HepG2 (cell line): Measurements from ENCODE around the gene ACAP2. TPM values are rescaled to one million over a fixed set of nuclear protein-coding genes. Genes with fewer than 3 reads are reported as not detected.

ENCODE experiments used
- AGO1 ChIP-seq: fragments of 200-400 bp; formaldehyde crosslinking; IDR thresholded peaks from 2 replicates; pipeline ENCODE4 v1.6.1; 2017; ENCODE audit warnings: mild to moderate bottlenecking, low read depth, low read length, moderate library complexity; ENCODE audit not compliant: poor library complexity, severe bottlenecking
- ARID2 ChIP-seq: sonication (generic); formaldehyde crosslinking; IDR thresholded peaks from 2 replicates; pipeline ENCODE4 v1.8.1; 2022; ENCODE audit warnings: mild to moderate bottlenecking, missing genetic modification reagents, borderline replicate concordance
- HDAC6 ChIP-seq: fragments of 200-600 bp; sonication (generic); IDR thresholded peaks from 2 replicates; pipeline ENCODE4 v1.7.0; 2017; ENCODE audit warnings: mild to moderate bottlenecking, antibody characterized with exemption, low read length, low read depth
- HNF4G ChIP-seq, 2 experiments: sonication (generic) in 1 of 2; formaldehyde crosslinking in 1 of 2; IDR thresholded peaks; 2 replicates each; pipeline versions ENCODE4 v1.4.0 to v1.6.1; 2011 to 2020; ENCODE audit warnings: borderline replicate concordance in 2 of 2, low read depth in 2 of 2, mild to moderate bottlenecking in 2 of 2, low read length in 1 of 2, missing genetic modification reagents in 1 of 2, moderate library complexity in 1 of 2
- MED1 ChIP-seq: sonication (generic); formaldehyde crosslinking; IDR thresholded peaks from 2 replicates; pipeline ENCODE4 v1.4.0; 2020; ENCODE audit warnings: missing genetic modification reagents
- REXO4 ChIP-seq: sonication (generic); formaldehyde crosslinking; IDR thresholded peaks from 2 replicates; pipeline ENCODE4 v1.8.0; 2022; ENCODE audit warnings: missing genetic modification reagents, mild to moderate bottlenecking, borderline replicate concordance
- SIN3A ChIP-seq: IDR thresholded peaks from 2 replicates; pipeline ENCODE4 v1.6.1; 2011; ENCODE audit warnings: low read depth, mild to moderate bottlenecking, control low read depth, low read length, borderline replicate concordance
- SMAD9 ChIP-seq: sonication (generic); formaldehyde crosslinking; IDR thresholded peaks from 2 replicates; pipeline ENCODE4 v1.5.1; 2020; ENCODE audit warnings: mild to moderate bottlenecking, missing genetic modification reagents
- SOX5 ChIP-seq: IDR thresholded peaks from 2 replicates; pipeline ENCODE4 v1.6.1; 2016; ENCODE audit warnings: borderline replicate concordance
- SRY ChIP-seq: sonication (generic); formaldehyde crosslinking; IDR thresholded peaks from 2 replicates; pipeline ENCODE4 v1.8.0; 2022; ENCODE audit warnings: mild to moderate bottlenecking, missing genetic modification reagents
- YEATS4 ChIP-seq: sonication (generic); formaldehyde crosslinking; IDR thresholded peaks from 2 replicates; pipeline ENCODE4 v1.4.0; 2020; ENCODE audit warnings: missing genetic modification reagents, borderline replicate concordance
- polyA plus RNA-seq, 8 experiments: library from polyadenylated mRNA; depleted of rRNA in 3 of 8; stranded (reverse) in 7 of 8; unstranded in 1 of 8; fragments of >200 nt; fragmentation: Illumina TruSeq in 4 of 8; extraction: Trizol in 4 of 8; gene quantifications; 2 replicates each; pipeline versions ENCODE4 v1.2.1 to v1.2.3, GENCODE V29; 2011 to 2016; ENCODE audit warnings: low read depth in 4 of 8, missing spikeins in 1 of 8, mixed read lengths in 1 of 8; ENCODE audit not compliant: insufficient read depth in 1 of 8
- total RNA-seq, 5 experiments: library from RNA; depleted of rRNA; stranded (reverse); fragments of >200 nt; fragmentation: Illumina TruSeq; extraction: Trizol; gene quantifications; 2 replicates each; pipeline ENCODE4 v1.2.3, GENCODE V29; 2016; ENCODE audit warnings: low read depth in 1 of 5
- TF ChIP-seq, protein P1 (sequence below): sonication (generic); formaldehyde crosslinking; IDR thresholded peaks from 2 replicates; pipeline ENCODE4 v1.5.0; 2020; ENCODE audit warnings: mild to moderate bottlenecking, missing genetic modification reagents, borderline replicate concordance
- TF ChIP-seq, protein P2 (sequence below): IDR thresholded peaks from 2 replicates; pipeline ENCODE4 v1.6.1; 2012; ENCODE audit warnings: inconsistent platforms
- TF ChIP-seq, protein P3 (sequence below), 2 experiments: sonication (generic) in 1 of 2; formaldehyde crosslinking in 1 of 2; IDR thresholded peaks; 2 replicates each; pipeline versions ENCODE4 v1.4.0 to v1.6.1; 2016 to 2020; ENCODE audit warnings: borderline replicate concordance in 1 of 2, low read depth in 1 of 2, mild to moderate bottlenecking in 1 of 2, missing genetic modification reagents in 1 of 2

The ACAP2 gene
- total and polyA plus RNA-seq, 2 of the 13 experiments (the other 11 are each of a cell fraction or from before 2014, with no cell fraction given), result 7.3 to 23.9 TPM

DNA sequence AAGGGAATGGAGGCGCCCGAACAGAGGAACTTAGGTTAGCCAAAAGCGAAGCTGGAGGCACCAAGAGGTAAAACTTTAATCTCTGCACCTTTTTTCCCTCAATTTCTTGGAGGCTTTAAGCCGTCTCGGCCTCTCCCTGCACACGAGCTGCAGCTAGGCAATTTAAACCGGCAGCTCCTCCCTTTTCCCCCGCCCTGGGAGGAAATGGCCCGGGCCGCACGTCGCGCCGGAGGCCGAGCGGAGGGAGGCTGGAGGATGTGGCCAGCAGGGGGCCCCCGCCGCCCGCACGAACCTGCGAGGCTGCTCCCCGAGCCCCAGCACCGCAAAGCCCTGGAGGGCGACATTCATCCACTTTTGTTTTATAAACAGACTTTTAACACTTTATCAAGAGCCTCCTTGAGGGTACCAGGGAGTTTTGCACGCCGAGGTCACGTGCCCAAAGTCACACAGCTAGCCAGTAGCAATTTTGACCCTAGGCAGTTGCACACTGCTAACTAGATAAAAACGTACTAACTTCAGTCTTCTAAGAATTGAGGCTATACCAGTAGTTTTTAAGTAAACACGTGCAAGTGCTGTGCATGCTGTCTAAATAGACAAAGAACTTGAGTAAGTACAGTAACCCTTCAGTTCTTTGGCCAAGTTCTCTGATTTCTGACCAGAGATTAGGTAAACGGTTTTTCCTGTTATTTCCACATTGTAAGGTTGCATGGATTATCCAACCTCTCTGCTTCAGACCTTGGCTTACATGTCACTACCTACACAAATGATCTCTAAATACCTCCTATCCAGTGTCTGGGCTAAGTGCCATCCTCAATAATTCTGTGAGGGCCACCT lies 171.2 kb downstream of the ACAP2 start (continued):
- 0 out of 2 replicates have a peak, but pooled peaks have one; percentile 39 for TF ChIP-seq SMAD9
- no peak for TF ChIP-seq AGO1
- TF ChIP-seq HNF4G (IDR thresholded peaks at IDR 0.05; ENCODE audit: borderline replicate concordance, low read depth, low read length), result no peak
- no peak for TF ChIP-seq HNF4G (CRISPR knock-in tag; IDR thresholded peaks at IDR 0.05; ENCODE audit: borderline replicate concordance, low read depth)
- TF ChIP-seq, protein P1, sequence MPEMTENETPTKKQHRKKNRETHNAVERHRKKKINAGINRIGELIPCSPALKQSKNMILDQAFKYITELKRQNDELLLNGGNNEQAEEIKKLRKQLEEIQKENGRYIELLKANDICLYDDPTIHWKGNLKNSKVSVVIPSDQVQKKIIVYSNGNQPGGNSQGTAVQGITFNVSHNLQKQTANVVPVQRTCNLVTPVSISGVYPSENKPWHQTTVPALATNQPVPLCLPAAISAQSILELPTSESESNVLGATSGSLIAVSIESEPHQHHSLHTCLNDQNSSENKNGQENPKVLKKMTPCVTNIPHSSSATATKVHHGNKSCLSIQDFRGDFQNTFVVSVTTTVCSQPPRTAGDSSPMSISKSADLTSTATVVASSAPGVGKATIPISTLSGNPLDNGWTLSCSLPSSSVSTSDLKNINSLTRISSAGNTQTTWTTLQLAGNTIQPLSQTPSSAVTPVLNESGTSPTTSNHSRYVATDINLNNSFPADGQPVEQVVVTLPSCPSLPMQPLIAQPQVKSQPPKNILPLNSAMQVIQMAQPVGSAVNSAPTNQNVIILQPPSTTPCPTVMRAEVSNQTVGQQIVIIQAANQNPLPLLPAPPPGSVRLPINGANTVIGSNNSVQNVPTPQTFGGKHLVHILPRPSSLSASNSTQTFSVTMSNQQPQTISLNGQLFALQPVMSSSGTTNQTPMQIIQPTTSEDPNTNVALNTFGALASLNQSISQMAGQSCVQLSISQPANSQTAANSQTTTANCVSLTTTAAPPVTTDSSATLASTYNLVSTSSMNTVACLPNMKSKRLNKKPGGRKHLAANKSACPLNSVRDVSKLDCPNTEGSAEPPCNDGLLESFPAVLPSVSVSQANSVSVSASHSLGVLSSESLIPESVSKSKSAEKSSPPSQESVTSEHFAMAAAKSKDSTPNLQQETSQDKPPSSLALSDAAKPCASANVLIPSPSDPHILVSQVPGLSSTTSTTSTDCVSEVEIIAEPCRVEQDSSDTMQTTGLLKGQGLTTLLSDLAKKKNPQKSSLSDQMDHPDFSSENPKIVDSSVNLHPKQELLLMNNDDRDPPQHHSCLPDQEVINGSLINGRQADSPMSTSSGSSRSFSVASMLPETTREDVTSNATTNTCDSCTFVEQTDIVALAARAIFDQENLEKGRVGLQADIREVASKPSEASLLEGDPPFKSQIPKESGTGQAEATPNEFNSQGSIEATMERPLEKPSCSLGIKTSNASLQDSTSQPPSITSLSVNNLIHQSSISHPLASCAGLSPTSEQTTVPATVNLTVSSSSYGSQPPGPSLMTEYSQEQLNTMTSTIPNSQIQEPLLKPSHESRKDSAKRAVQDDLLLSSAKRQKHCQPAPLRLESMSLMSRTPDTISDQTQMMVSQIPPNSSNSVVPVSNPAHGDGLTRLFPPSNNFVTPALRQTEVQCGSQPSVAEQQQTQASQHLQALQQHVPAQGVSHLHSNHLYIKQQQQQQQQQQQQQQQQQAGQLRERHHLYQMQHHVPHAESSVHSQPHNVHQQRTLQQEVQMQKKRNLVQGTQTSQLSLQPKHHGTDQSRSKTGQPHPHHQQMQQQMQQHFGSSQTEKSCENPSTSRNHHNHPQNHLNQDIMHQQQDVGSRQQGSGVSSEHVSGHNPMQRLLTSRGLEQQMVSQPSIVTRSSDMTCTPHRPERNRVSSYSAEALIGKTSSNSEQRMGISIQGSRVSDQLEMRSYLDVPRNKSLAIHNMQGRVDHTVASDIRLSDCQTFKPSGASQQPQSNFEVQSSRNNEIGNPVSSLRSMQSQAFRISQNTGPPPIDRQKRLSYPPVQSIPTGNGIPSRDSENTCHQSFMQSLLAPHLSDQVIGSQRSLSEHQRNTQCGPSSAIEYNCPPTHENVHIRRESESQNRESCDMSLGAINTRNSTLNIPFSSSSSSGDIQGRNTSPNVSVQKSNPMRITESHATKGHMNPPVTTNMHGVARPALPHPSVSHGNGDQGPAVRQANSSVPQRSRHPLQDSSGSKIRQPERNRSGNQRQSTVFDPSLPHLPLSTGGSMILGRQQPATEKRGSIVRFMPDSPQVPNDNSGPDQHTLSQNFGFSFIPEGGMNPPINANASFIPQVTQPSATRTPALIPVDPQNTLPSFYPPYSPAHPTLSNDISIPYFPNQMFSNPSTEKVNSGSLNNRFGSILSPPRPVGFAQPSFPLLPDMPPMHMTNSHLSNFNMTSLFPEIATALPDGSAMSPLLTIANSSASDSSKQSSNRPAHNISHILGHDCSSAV (CRISPR knock-in tag), result no peak
- 0 out of 2 replicates have a peak, but pooled peaks have one; percentile 10 for TF ChIP-seq SIN3A
- TF ChIP-seq ARID2, result no peak
- no peak for TF ChIP-seq HDAC6
- TF ChIP-seq YEATS4 (CRISPR knock-in tag), result peak; percentile 44; the same call in 1 of the 2 replicates
- TF ChIP-seq, protein P2, sequence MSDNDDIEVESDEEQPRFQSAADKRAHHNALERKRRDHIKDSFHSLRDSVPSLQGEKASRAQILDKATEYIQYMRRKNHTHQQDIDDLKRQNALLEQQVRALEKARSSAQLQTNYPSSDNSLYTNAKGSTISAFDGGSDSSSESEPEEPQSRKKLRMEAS, result peak; percentile 55
- no peak for TF ChIP-seq MED1 (CRISPR knock-in tag)
- no peak for TF ChIP-seq REXO4 (CRISPR knock-in tag)
- TF ChIP-seq, protein P3, sequence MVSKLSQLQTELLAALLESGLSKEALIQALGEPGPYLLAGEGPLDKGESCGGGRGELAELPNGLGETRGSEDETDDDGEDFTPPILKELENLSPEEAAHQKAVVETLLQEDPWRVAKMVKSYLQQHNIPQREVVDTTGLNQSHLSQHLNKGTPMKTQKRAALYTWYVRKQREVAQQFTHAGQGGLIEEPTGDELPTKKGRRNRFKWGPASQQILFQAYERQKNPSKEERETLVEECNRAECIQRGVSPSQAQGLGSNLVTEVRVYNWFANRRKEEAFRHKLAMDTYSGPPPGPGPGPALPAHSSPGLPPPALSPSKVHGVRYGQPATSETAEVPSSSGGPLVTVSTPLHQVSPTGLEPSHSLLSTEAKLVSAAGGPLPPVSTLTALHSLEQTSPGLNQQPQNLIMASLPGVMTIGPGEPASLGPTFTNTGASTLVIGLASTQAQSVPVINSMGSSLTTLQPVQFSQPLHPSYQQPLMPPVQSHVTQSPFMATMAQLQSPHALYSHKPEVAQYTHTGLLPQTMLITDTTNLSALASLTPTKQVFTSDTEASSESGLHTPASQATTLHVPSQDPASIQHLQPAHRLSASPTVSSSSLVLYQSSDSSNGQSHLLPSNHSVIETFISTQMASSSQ (IDR thresholded peaks at IDR 0.05; ENCODE audit: low read depth), result no peak
- TF ChIP-seq, protein P3 (CRISPR knock-in tag; IDR thresholded peaks at IDR 0.05; ENCODE audit: borderline replicate concordance), result no peak
- peak; percentile 45; the same call in 1 of the 2 replicates for TF ChIP-seq SOX5 (CRISPR knock-in tag)
- 0 out of 2 replicates have a peak, but pooled peaks have one; percentile 39 for TF ChIP-seq SRY (CRISPR knock-in tag)
